Lower leg skin (tissue), 3 donors: Measurements from ENCODE around the gene NPPB.

Experiments used
- POLR2A ChIP-seq, 2 donors: fragments of 450-650 bp; IDR thresholded peaks; one replicate each; pipeline ENCODE4 v1.6.1; 2016 to 2017; ENCODE audit warnings: antibody characterized with exemption in 2 of 2, mild to moderate bottlenecking in 1 of 2, moderate library complexity in 1 of 2
- TF ChIP-seq, protein P1 (sequence below), 3 donors: fragments of 450-650 bp; IDR thresholded peaks; one replicate each; pipeline ENCODE4 v1.5.1; 2016; ENCODE audit warnings: antibody characterized with exemption in 3 of 3, mild to moderate bottlenecking in 3 of 3, moderate library complexity in 2 of 3

DNA sequence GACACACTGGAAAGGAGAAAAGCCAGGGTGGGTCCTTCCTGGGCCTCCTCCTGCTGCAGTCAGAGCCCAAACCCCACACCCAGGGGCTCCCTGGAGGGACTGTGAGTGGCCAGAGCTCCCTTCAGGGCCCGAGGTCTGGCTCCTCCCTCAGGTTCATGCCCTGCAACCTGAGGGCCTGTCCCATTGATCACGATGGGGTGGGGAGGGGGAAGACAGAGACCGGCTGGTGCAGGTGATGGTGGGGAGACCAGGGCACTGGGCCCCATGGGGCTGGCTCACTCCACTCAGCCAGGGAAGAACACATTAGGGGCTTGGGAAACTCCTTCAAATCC, 30.1 kb upstream of the NPPB start:
- TF ChIP-seq, protein P1, sequence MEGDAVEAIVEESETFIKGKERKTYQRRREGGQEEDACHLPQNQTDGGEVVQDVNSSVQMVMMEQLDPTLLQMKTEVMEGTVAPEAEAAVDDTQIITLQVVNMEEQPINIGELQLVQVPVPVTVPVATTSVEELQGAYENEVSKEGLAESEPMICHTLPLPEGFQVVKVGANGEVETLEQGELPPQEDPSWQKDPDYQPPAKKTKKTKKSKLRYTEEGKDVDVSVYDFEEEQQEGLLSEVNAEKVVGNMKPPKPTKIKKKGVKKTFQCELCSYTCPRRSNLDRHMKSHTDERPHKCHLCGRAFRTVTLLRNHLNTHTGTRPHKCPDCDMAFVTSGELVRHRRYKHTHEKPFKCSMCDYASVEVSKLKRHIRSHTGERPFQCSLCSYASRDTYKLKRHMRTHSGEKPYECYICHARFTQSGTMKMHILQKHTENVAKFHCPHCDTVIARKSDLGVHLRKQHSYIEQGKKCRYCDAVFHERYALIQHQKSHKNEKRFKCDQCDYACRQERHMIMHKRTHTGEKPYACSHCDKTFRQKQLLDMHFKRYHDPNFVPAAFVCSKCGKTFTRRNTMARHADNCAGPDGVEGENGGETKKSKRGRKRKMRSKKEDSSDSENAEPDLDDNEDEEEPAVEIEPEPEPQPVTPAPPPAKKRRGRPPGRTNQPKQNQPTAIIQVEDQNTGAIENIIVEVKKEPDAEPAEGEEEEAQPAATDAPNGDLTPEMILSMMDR (IDR thresholded peaks at IDR 0.05) = no peak
- no peak for TF ChIP-seq POLR2A (IDR thresholded peaks at IDR 0.05)
